Neural cell (in vitro differentiated cells): Measurements from ENCODE around the gene CFAP210. TPM values are rescaled to one million over a fixed set of nuclear protein-coding genes. Genes with fewer than 3 reads are reported as not detected.

Experiments
- H2AFZ ChIP-seq: fragments of 200-600, 300-800 bp; sonication (generic), shearing (Covaris generic); 2 replicates; pipeline ENCODE4 v1.6.0; 2014; ENCODE audit warnings: low read depth, mild to moderate bottlenecking, antibody characterized with exemption, low read length, moderate library complexity
- H3F3A ChIP-seq: fragments of 200-600 bp; shearing (Covaris generic); 2 replicates; pipeline ENCODE4 v1.6.1; 2016; ENCODE audit warnings: mild to moderate bottlenecking, moderate library complexity, mixed read lengths, antibody characterized with exemption, low read length; ENCODE audit not compliant: insufficient read depth, poor library complexity, severe bottlenecking
- H3K27ac ChIP-seq: fragments of 200-600, 300-800 bp; sonication (generic), shearing (Covaris generic); 2 replicates; pipeline ENCODE4 v1.5.1; 2014; ENCODE audit warnings: mild to moderate bottlenecking, low read length, moderate library complexity
- H3K27me3 ChIP-seq: fragments of 300-800, 200-600 bp; sonication (generic), shearing (Covaris generic); 2 replicates; pipeline ENCODE4 v1.6.0; 2014; ENCODE audit warnings: mild to moderate bottlenecking, low read depth, low read length, moderate library complexity; ENCODE audit not compliant: insufficient read depth
- H3K36me3 ChIP-seq: fragments of 300-800, 200-600 bp; sonication (generic), shearing (Covaris generic); 2 replicates; pipeline ENCODE4 v1.5.1; 2014; ENCODE audit warnings: mild to moderate bottlenecking, antibody characterized with exemption, low read length, moderate library complexity; ENCODE audit not compliant: insufficient read depth
- H3K4me2 ChIP-seq: fragments of 300-800, 200-600 bp; sonication (generic), shearing (Covaris generic); 2 replicates; pipeline ENCODE4 v1.6.0; 2014; ENCODE audit warnings: mild to moderate bottlenecking, low read length
- H3K4me3 ChIP-seq: fragments of 300-800, 200-600 bp; sonication (generic), shearing (Covaris generic); 2 replicates; pipeline ENCODE4 v1.5.1; 2014; ENCODE audit warnings: mild to moderate bottlenecking, low read length, moderate library complexity
- H3K79me2 ChIP-seq: fragments of 200-600 bp; shearing (Covaris generic); replicated peaks from 2 replicates; pipeline ENCODE4 v1.6.0; 2014; ENCODE audit warnings: mild to moderate bottlenecking, low read length, moderate library complexity; ENCODE audit not compliant: insufficient read depth
- H3K9ac ChIP-seq: fragments of 300-800, 200-600 bp; sonication (generic), shearing (Covaris generic); 2 replicates; pipeline ENCODE4 v1.6.1; 2016; ENCODE audit warnings: mild to moderate bottlenecking, low read length, mixed read lengths
- H3K9me2 ChIP-seq: fragments of 200-600 bp; shearing (Covaris generic); 2 replicates; pipeline ENCODE4 v1.6.1; 2016; ENCODE audit warnings: mild to moderate bottlenecking, low read length, mixed read lengths; ENCODE audit not compliant: insufficient read depth
- H3K9me3 ChIP-seq: fragments of 200-600, 300-800 bp; sonication (generic), shearing (Covaris generic); 2 replicates; pipeline ENCODE4 v1.6.1; 2016; ENCODE audit warnings: mild to moderate bottlenecking, mixed run types, low read length, moderate library complexity, mixed read lengths
- H4K20me1 ChIP-seq: fragments of 200-600 bp; shearing (Covaris generic); 2 replicates; pipeline ENCODE4 v1.6.1; 2016; ENCODE audit warnings: mild to moderate bottlenecking, mixed run types; ENCODE audit not compliant: insufficient read depth
- EP300 ChIP-seq: fragments of 450-650 bp; conservative IDR thresholded peaks from 2 replicates; pipeline ENCODE4 v1.6.1; 2014; ENCODE audit warnings: antibody characterized with exemption, mild to moderate bottlenecking, moderate library complexity; ENCODE audit not compliant: poor library complexity, severe bottlenecking
- EZH2 ChIP-seq: fragments of 200-600, 300-800 bp; shearing (Covaris generic), sonication (generic); IDR thresholded peaks from 2 replicates; pipeline ENCODE4 v1.6.1; 2014; ENCODE audit warnings: antibody characterized with exemption, low read length, borderline replicate concordance, mild to moderate bottlenecking; ENCODE audit not compliant: insufficient read depth, poor library complexity, severe bottlenecking
- MXI1 ChIP-seq: fragments of 450-650 bp; conservative IDR thresholded peaks from 2 replicates; pipeline ENCODE4 v1.6.1; 2014; ENCODE audit warnings: antibody characterized with exemption, mild to moderate bottlenecking; ENCODE audit not compliant: poor library complexity, severe bottlenecking
- POLR2AphosphoS5 ChIP-seq: IDR thresholded peaks from 2 replicates; pipeline ENCODE4 v1.6.1; 2012
- RAD21 ChIP-seq: fragments of 450-650 bp; conservative IDR thresholded peaks from 2 replicates; pipeline ENCODE4 v1.6.1; 2014; ENCODE audit warnings: antibody characterized with exemption, mild to moderate bottlenecking, moderate library complexity
- SMC3 ChIP-seq: fragments of 450-650 bp; conservative IDR thresholded peaks from 2 replicates; pipeline ENCODE4 v1.6.1; 2014; ENCODE audit warnings: antibody characterized with exemption, mild to moderate bottlenecking, moderate library complexity; ENCODE audit not compliant: poor library complexity
- TAF1 ChIP-seq: IDR thresholded peaks from 2 replicates; pipeline ENCODE4 v1.6.1; 2012; ENCODE audit warnings: low read depth
- polyA plus RNA-seq: library from polyadenylated mRNA; depleted of rRNA; stranded (reverse); fragments of >200 nt; gene quantifications from 2 replicates; pipeline ENCODE4 v1.2.3, GENCODE V29; 2014
- TF ChIP-seq, protein P1 (sequence below): IDR thresholded peaks from 2 replicates; pipeline ENCODE4 v1.6.1; 2012; ENCODE audit warnings: borderline replicate concordance
- TF ChIP-seq, protein P2 (sequence below): fragments of 450-650 bp; IDR thresholded peaks from 2 replicates; pipeline ENCODE4 v1.5.1; 2014; ENCODE audit warnings: antibody characterized with exemption, mild to moderate bottlenecking, moderate library complexity; ENCODE audit not compliant: poor library complexity, severe bottlenecking

The CFAP210 gene
- polyA plus RNA-seq, 1 donor from 2014 or later = 0.20 TPM

DNA sequence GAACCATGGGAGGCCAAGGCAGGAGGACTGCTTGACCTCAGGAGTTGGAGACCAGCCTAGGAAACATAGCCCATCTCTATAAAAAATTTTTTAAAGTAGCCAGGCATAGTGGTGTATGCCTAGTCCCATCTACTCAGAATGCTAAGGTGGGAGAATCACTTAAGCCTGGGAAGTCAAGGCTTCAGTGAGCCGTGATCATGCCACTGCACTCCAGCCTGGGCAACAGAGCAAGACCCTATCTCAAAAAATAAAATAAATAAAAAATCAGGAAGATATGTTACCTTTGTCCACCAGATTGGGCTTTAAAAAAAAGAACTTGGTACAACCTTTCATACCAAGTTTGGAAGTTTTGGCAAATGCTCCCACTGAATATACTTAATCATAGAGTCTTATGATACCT lies 35.3 kb downstream of the CFAP210 start:
- no peak overlapping the region for H3K4me2 ChIP-seq
- no peak for TF ChIP-seq MXI1
- no peak overlapping the region for H3K9ac ChIP-seq
- no peak overlapping the region for H3K4me3 ChIP-seq
- no peaks in the 10 kb centered on the region for H3K79me2 ChIP-seq
- H4K20me1 ChIP-seq = no peaks in the 10 kb centered on the region
- no peaks in the 10 kb centered on the region for H3F3A ChIP-seq
- H3K27me3 ChIP-seq = no peaks in the 10 kb centered on the region
- no peaks in the 10 kb centered on the region for H3K36me3 ChIP-seq
- no peaks in the 10 kb centered on the region for H3K9me3 ChIP-seq
- H3K9me2 ChIP-seq = no peaks in the 10 kb centered on the region
- H3K27ac ChIP-seq = no peak overlapping the region
- H2AFZ ChIP-seq = no peak overlapping the region

DNA sequence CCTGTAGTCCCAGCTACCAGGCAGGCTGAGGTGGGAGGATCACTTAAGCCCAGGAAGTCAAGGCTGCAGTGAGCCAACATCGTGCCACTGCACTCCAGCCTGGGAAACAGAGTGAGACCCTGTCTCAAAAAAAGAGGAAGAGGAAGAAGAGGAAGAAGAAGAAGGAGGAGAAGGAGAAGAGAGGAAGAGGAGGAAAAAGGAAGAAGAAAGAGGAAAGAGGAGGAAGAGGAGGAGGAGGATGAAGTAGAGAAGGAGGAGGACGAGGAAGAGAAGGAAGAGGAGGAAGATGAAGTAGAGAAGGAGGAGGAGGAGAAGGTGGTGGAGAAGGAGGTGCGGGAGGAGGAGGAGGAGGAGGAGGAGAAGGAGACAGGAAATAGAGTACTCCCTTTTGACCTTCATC lies 38.0 kb downstream of the CFAP210 start:
- no peak overlapping the region for H3K27ac ChIP-seq
- no peaks in the 10 kb centered on the region for H3K27me3 ChIP-seq
- H3K36me3 ChIP-seq = no peaks in the 10 kb centered on the region
- TF ChIP-seq EZH2 = no peak
- TF ChIP-seq, protein P1, sequence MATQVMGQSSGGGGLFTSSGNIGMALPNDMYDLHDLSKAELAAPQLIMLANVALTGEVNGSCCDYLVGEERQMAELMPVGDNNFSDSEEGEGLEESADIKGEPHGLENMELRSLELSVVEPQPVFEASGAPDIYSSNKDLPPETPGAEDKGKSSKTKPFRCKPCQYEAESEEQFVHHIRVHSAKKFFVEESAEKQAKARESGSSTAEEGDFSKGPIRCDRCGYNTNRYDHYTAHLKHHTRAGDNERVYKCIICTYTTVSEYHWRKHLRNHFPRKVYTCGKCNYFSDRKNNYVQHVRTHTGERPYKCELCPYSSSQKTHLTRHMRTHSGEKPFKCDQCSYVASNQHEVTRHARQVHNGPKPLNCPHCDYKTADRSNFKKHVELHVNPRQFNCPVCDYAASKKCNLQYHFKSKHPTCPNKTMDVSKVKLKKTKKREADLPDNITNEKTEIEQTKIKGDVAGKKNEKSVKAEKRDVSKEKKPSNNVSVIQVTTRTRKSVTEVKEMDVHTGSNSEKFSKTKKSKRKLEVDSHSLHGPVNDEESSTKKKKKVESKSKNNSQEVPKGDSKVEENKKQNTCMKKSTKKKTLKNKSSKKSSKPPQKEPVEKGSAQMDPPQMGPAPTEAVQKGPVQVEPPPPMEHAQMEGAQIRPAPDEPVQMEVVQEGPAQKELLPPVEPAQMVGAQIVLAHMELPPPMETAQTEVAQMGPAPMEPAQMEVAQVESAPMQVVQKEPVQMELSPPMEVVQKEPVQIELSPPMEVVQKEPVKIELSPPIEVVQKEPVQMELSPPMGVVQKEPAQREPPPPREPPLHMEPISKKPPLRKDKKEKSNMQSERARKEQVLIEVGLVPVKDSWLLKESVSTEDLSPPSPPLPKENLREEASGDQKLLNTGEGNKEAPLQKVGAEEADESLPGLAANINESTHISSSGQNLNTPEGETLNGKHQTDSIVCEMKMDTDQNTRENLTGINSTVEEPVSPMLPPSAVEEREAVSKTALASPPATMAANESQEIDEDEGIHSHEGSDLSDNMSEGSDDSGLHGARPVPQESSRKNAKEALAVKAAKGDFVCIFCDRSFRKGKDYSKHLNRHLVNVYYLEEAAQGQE = no peak
- no peak for TF ChIP-seq EP300
- TF ChIP-seq TAF1 = no peak
- TF ChIP-seq MXI1 = no peak
- TF ChIP-seq, protein P2, sequence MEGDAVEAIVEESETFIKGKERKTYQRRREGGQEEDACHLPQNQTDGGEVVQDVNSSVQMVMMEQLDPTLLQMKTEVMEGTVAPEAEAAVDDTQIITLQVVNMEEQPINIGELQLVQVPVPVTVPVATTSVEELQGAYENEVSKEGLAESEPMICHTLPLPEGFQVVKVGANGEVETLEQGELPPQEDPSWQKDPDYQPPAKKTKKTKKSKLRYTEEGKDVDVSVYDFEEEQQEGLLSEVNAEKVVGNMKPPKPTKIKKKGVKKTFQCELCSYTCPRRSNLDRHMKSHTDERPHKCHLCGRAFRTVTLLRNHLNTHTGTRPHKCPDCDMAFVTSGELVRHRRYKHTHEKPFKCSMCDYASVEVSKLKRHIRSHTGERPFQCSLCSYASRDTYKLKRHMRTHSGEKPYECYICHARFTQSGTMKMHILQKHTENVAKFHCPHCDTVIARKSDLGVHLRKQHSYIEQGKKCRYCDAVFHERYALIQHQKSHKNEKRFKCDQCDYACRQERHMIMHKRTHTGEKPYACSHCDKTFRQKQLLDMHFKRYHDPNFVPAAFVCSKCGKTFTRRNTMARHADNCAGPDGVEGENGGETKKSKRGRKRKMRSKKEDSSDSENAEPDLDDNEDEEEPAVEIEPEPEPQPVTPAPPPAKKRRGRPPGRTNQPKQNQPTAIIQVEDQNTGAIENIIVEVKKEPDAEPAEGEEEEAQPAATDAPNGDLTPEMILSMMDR = no peak
- TF ChIP-seq POLR2AphosphoS5 = no peak
- TF ChIP-seq SMC3 = no peak
- TF ChIP-seq RAD21 = no peak
- H3F3A ChIP-seq = no peaks in the 10 kb centered on the region
- H3K9me2 ChIP-seq = no peaks in the 10 kb centered on the region
- no peak overlapping the region for H2AFZ ChIP-seq
- H3K4me3 ChIP-seq = no peak overlapping the region
- H4K20me1 ChIP-seq = no peaks in the 10 kb centered on the region
- no peaks in the 10 kb centered on the region for H3K9me3 ChIP-seq
- H3K79me2 ChIP-seq = no peaks in the 10 kb centered on the region
- no peak overlapping the region for H3K4me2 ChIP-seq
- no peak overlapping the region for H3K9ac ChIP-seq

DNA sequence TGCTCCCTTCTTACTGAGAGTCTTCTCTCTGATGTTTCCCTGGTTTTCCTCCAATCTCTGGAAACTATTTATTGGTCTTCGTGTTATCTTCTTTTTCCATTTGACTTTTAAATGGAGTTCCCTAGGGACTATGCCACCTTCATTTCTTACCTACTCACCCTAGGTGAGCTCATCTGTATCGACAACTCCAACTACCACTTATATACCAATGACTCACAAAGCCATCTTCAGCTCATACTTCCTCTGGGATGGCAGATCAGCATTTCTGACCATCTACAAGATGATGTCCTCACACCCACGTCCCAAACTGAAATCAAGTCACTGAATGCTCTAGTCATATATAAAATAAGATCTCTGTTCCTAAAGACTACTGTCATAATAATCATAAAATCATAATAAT lies 40.6 kb downstream of the CFAP210 start:
- Histone ChIP-seq H3K27me3 (no peaks in the 10 kb centered on the region), H3K9me3 (no peaks in the 10 kb centered on the region), H3K79me2 (no peaks in the 10 kb centered on the region), H3K4me2 (no peak overlapping the region), H3F3A (no peaks in the 10 kb centered on the region), H4K20me1 (no peaks in the 10 kb centered on the region), H3K9ac (no peak overlapping the region), H3K36me3 (no peaks in the 10 kb centered on the region), H3K27ac (no peak overlapping the region), H3K4me3 (no peak overlapping the region), H2AFZ (no peak overlapping the region), H3K9me2 (no peaks in the 10 kb centered on the region)
- TF ChIP-seq EZH2 = no peak
- no peak for TF ChIP-seq TAF1
- TF ChIP-seq MXI1 = no peak
- no peak for TF ChIP-seq RAD21
- no peak for TF ChIP-seq EP300
